A549 treated with AZD9567 at 1 μM for 4 hours (cell line): ENCODE results near the gene POGLUT2. TPM values are rescaled to one million over a fixed set of nuclear protein-coding genes. Genes with fewer than 3 reads are reported as not detected.

Source experiments
- total RNA-seq: library from RNA; stranded (reverse); fragments of 200-300 nt; extraction: Qiagen RNA extraction; gene quantifications from 5 replicates; pipeline ENCODE4 v1.2.3, GENCODE V29; 2022; ENCODE audit not compliant: insufficient read depth

Gene POGLUT2
- 5.4 to 8.8 TPM (median 6.7 TPM) in 5 replicates for total RNA-seq

DNA sequence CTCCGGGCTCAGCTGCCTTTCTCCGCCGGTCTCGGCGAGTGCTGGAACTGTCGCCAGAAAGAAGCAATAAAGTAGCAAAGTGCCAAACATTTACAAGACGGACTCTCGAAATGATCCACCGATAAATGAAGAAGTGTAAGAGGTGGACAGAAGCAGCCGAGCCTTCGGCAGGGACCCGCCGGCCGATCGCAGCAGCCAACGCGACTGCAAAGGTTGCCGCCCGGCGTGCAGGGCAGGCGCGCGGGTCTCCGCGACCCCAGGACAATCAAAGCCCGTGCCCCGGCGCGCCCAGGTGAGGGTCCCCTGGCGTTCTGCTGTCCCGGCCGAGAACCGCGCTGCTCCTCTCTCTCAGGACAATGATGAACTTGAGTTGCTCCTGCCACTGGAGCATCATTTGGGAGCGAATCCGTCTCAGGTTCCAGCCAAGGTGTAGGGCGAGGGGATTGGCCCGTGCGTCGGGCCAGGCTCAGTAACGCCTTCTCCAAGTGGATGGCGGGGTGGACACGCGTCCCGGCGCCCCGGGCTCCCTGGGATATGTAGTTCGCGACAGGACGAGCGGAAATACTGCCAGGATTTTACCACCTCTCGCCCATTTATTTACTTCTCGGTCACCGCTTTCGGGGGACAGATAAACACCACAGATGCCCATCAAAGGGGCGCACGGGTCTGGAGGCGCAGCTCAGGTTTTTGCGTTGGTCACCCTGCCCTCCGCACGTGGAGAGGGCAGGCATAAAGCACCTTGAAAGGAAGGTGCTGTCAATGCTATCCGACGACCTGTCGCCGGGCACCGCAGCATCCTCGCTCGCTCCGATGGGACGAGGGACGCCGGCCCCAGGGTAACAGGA is at the start of gene POGLUT2, which contains the start of gene BIVM:
Gene POGLUT2 (minus strand): TSS at position 396 of the 845 bp plus-strand sequence. CDS start 306 bp downstream, at position 90.
Gene BIVM (plus strand): TSS at position 539 of the 845 bp plus-strand sequence. CDS start 8,149 bp downstream, outside the sequence.

DNA sequence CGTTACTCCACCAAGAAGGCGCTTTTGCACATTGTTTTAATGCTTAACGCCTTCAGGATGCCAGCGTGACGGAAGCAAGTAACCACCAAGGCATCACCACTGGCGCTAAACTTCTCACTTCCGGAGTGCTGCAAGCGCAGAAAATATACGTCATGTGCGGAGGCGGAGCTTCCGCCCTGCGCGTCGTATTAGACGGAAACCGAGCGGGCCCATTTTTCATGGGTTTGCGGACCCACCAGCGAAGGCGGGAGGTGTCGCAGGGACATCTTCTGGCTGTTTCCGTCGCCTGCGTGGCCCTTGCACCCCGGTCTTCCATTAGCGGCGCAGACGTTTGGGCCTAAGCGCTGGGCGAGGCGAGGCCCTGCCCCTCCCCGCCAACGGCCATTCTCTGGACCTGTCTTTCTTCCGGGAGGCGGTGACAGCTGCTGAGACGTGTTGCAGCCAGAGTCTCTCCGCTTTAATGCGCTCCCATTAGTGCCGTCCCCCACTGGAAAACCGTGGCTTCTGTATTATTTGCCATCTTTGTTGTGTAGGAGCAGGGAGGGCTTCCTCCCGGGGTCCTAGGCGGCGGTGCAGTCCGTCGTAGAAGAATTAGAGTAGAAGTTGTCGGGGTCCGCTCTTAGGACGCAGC is 47.0 kb upstream of the POGLUT2 start, which contains the start of gene ERCC5:
Gene ERCC5 (plus strand): TSS at position 403 of the 631 bp plus-strand sequence. CDS start 235 bp downstream, outside the sequence.

DNA sequence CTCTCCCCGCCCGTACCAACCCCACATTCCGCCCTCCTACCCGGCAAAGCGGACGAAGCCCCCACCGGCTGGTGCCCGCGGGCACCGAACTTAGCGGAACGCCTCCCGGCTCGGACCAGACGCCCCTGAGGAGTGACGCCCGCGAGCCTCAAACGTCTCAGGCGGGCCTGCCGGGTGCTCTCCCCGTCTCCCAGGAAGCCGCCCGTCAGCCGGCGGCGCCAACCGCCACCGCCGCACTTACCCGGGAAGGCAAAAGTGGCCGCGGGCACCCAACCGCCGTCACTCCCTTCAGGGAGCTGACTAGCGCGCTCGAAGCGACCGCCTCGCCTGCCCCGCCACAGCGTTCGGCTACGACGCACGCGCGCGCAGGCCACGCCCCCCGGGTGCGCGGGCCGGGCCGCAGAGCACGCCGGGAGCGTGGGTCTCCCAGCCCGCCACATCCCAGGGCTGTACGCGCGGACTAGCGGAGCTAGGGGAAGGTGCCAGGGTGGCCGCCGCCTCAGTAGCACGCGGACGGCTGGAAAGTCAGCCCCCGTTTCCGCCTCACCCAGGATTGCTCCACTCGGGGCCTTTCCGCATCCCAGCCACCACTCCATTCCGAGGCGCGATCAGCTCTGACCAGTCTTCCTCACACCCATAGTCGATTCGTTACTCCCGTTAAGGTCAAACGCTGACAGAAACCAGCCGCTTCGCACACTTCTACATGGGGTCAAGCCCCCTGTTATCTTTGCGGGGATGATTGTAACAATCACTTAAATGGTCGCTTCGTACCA is 25.1 kb downstream of the POGLUT2 start, which contains the start of gene TEX30:
Gene TEX30 (minus strand): TSS at position 346 of the 773 bp plus-strand sequence. CDS start 3,760 bp downstream, outside the sequence.

Other genes with a start within 250 kb of the POGLUT2 start
- gene TPP2, start 202.0 kb downstream of the POGLUT2 start, total RNA-seq = 15.2 to 17.6 TPM (median 17.3 TPM) in 5 replicates
- not detected in 5 replicates for gene METTL21C, start 103.9 kb downstream of the POGLUT2 start, total RNA-seq
- gene TEX30, start 25.2 kb downstream of the POGLUT2 start, total RNA-seq = 13.1 to 20.5 TPM (median 17.1 TPM) in 5 replicates
- gene BIVM, start 143 bp upstream of the POGLUT2 start, total RNA-seq = 1.8 to 4.0 TPM (median 3.5 TPM) in 5 replicates
- gene ERCC5, start 47.1 kb upstream of the POGLUT2 start, total RNA-seq = 12.0 to 17.4 TPM (median 16.0 TPM) in 5 replicates